ENCODE results near the gene SLC35F4. TPM values are rescaled to one million over a fixed set of nuclear protein-coding genes. Genes with fewer than 3 reads are reported as not detected.

Gene SLC35F4
- total and polyA plus RNA-seq, 2 of the 8 experiments (the other 6 are each of a cell fraction or from before 2014, with no cell fraction given), result not detected

- CTCF ChIA-PET (ENCODE audit: partially characterized antibody), result interaction anchor here (0.5 kb wide), 1 partner anchor 73 kb away, joined by 3 read pairs; no protein-coding TSS in a partner anchor
- H3K23ac ChIP-seq (ENCODE audit: insufficient read length), result no peak overlapping the region
- no peak for TF ChIP-seq GABPA (IDR thresholded peaks at IDR 0.05; ENCODE audit: borderline replicate concordance, insufficient read depth, low read length)
- TF ChIP-seq, protein P1, sequence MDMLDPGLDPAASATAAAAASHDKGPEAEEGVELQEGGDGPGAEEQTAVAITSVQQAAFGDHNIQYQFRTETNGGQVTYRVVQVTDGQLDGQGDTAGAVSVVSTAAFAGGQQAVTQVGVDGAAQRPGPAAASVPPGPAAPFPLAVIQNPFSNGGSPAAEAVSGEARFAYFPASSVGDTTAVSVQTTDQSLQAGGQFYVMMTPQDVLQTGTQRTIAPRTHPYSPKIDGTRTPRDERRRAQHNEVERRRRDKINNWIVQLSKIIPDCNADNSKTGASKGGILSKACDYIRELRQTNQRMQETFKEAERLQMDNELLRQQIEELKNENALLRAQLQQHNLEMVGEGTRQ (IDR thresholded peaks at IDR 0.05; ENCODE audit: low read length), result no peak
- no peak for TF ChIP-seq HDAC2 (IDR thresholded peaks at IDR 0.05; ENCODE audit: borderline replicate concordance in 1 of 2, low read depth in 2 of 2, low read length in 2 of 2)
- TF ChIP-seq E2F6 (IDR thresholded peaks at IDR 0.05), result no peak
- no peak for TF ChIP-seq KDM1A (IDR thresholded peaks at IDR 0.05; ENCODE audit: borderline replicate concordance, low read length)
- TF ChIP-seq PHF8 (conservative IDR thresholded peaks at IDR 0.05; ENCODE audit: low read depth, low read length), result no peak
- TF ChIP-seq NRF1 (IDR thresholded peaks at IDR 0.05; ENCODE audit: low read depth, low read length), result no peak
- TF ChIP-seq SUZ12 (IDR thresholded peaks at IDR 0.05; ENCODE audit: low read length), result no peak
- no peak for TF ChIP-seq ZNF274 (IDR thresholded peaks at IDR 0.05; ENCODE audit: borderline replicate concordance, extremely low read depth, low read length)
Measured at GRCh38 chr14:57609192-57610075, 256.5 kb downstream of the SLC35F4 start.

More at GRCh38 chr14:57609192-57610075, 256.5 kb downstream of the SLC35F4 start:
- Histone ChIP-seq H3K14ac (ENCODE audit: insufficient read length) (no peak overlapping the region), H3K9me3 (ENCODE audit: insufficient read depth in 2 of 2, low read depth in 1 of 2, low read length in 1 of 2) (no peaks in the 10 kb centered on the region), H3K23me2 (ENCODE audit: low read depth, low read length) (no peaks in the 10 kb centered on the region), H3K79me1 (ENCODE audit: low read depth, low read length) (no peaks in the 10 kb centered on the region), H3K27ac (ENCODE audit: low read depth, low read length) (no peak overlapping the region), H3K27me3 (replicated peaks in 1 of 4; ENCODE audit: control insufficient read depth in 3 of 4, extremely low read depth in 1 of 4, insufficient read depth in 3 of 4, low read length in 3 of 4) (peaks cover 0 to under 1% (median 0%) of the 10 kb centered on the region in 4 experiments; a peak in 2 of 7 replicates), H3K18ac (ENCODE audit: extremely low read depth, low read length) (no peak overlapping the region), H3K9ac (replicated peaks in 1 of 4; ENCODE audit: extremely low read depth in 1 of 4, low read depth in 3 of 4, low read length in 3 of 4) (no peak overlapping the region), H4K91ac (replicated peaks; ENCODE audit: insufficient read length, low read length) (no peak overlapping the region), H3K4me1 (replicated peaks in 1 of 4; ENCODE audit: control insufficient read depth in 3 of 4, insufficient read depth in 4 of 4, low read length in 3 of 4) (no peaks in the 10 kb centered on the region), H4K5ac (ENCODE audit: insufficient read length, low read depth, low read length) (no peak overlapping the region), H2BK12ac (ENCODE audit: low read depth, low read length) (no peak overlapping the region), H3K79me2 (ENCODE audit: control insufficient read depth in 1 of 2, insufficient read depth in 2 of 2, low read length in 2 of 2) (no peaks in the 10 kb centered on the region), H2BK120ac (replicated peaks; ENCODE audit: low read depth, low read length) (no peak overlapping the region), H3K4ac (replicated peaks; ENCODE audit: insufficient read length, low read depth, low read length) (no peak overlapping the region), H4K20me1 (replicated peaks in 1 of 2; ENCODE audit: control insufficient read depth in 1 of 2, insufficient read depth in 2 of 2, low read length in 2 of 2) (no peaks in the 10 kb centered on the region), H2BK5ac (ENCODE audit: low read depth, low read length) (no peak overlapping the region), H2AFZ (ENCODE audit: low read length) (no peak overlapping the region), H4K8ac (ENCODE audit: extremely low read depth, insufficient read depth, low read length) (no peak overlapping the region), H3K56ac (replicated peaks; ENCODE audit: insufficient read length, low read depth, low read length) (no peak overlapping the region), H2AK5ac (ENCODE audit: low read depth, low read length) (no peak overlapping the region), H3K4me2 (ENCODE audit: insufficient read depth in 1 of 2, low read depth in 2 of 2, low read length in 2 of 2) (no peak overlapping the region), H2BK20ac (ENCODE audit: low read length) (no peak overlapping the region), H2BK15ac (ENCODE audit: low read length) (no peak overlapping the region), H3K36me3 (ENCODE audit: control insufficient read depth in 2 of 4, insufficient read depth in 4 of 4, low read length in 3 of 4) (no peaks in the 10 kb centered on the region), H3K4me3 (ENCODE audit: extremely low read depth in 1 of 4, insufficient read depth in 2 of 4, low read depth in 3 of 4, low read length in 4 of 4) (no peak overlapping the region)
- 89% methylated on average over 6 of the region's 6 CpGs; no CpG with 5 or more reads in 1 of the 2 experiments for WGBS, 2 experiments (ENCODE audit: extremely low coverage in 1 of 2, insufficient coverage in 1 of 2, insufficient read length in 1 of 2, insufficient replicate concordance in 2 of 2, low coverage in 1 of 2, low lambda C conversion rate in 2 of 2, missing lambda C conversion rate in 1 of 2)
- POLR2A ChIA-PET (ENCODE audit: partially characterized antibody), result no interaction called here
- no peak for FAIRE-seq
- DNase-seq (ENCODE audit: low read depth in 1 of 2, low spot score in 2 of 2), result no peak
